Activated CD4-positive, CD25-positive, alpha-beta regulatory T cell treated with anti-CD3 and anti-CD28 coated beads, Interleukin-2, amount 50 U/mL, for 16 hours (primary cell): ENCODE results near the gene PTPRM.

Experiments
- DNase-seq: peaks from one replicate; pipeline ENCODE4 v3.0.0-alpha.2; 2020; ENCODE audit warnings: low read depth, low spot score

PTPRM gene

DNA sequence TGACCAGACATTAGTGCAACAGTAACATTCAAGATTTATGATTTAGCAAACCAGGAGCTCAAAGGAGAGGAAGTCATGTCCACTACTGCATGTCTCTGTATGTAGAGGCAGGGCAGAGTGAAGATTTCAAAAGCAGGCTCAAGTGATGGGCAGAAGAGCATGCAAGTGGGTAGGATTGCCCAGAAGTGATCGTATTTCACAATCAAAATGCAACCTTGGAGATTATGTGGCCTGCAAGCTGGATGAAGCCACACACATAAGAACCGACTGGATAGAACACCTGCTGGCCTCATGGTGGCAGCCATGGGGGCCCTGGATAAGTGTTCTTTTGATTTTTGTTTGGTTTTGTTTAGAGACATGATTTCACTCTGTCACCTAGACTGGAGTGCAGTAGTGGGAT lies 755.4 kb downstream of the PTPRM start:
- DNase-seq = no peak

DNA sequence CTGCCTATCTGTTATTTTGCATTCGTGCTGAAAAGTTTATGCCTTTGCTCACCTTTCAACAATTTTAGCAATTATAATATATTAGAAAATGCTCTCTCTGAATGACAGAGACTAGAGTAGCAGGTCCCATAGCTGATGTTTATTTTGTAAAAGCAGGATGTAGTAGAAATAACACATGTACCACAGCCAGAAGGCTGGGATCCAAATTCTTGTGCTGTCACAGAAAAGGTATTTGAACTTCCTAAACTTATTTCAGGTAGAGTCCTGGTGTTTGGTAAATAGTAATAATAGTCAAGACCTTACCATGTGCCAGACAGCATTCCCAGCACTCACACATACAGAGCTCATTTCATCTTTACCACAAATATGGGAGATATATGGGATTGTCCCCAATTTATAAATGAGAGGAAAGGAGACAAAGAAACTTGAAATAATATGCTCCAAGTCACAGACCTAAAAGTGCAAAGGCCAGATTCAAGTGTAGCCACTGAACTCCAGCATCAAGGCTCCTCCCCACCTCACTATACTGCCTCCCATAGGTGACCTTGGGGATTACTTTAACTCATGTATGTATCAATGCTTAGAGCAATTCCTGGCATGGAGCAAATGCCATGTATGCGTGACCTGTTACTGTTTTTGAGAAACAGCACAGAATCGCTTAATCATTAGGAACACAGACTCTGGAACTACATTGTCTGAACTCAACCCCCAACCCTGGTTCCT lies 757.4 kb downstream of the PTPRM start:
- DNase-seq = no peak

DNA sequence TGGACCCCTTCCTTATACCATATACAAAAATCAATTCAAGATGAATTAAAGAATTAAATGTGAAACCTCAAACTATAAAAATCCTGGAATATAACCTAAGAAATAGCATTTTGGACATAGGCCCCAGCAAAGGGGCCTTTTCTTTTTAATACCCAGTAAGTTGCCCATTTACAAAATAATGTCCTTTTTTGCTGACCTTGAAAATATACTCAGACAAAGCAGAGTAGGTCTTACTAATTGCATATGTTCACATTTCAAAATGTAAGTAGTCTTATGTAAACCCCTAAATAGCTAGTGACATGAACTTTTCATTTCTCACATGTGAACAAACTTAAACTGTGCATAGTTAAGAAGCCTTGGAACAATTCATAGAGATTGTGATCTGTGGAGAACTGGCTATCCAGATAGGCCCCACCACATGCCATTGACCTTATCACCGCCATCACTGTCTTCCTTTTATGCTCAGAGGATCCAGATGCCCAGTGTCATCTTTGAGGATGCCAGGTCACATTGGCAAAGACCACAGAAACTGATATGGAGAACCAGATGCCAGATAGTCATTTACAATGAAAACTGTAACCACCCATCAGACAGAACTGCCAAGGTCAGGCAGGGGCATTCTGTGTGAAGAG lies 759.8 kb downstream of the PTPRM start:
- no peak for DNase-seq

DNA sequence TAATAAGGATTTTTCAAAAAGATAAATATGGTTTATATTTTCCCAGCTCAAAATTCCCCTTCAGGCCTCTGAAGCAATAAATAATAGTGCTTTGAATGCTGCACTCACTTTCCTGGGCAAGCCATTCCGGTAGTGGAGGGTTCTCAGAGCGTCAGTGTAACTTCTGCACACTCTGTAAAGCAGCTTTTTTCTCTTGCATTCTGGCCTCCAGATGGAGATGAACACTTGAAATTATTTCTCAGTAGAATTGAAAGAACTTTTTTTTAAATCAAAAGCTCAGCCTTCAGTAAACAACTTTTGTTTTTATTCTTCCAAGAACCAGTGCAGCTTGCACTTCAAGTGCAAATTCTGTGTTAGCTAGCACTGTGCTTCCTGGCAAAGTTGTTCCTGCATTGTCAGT lies 761.0 kb downstream of the PTPRM start:
- no peak for DNase-seq

DNA sequence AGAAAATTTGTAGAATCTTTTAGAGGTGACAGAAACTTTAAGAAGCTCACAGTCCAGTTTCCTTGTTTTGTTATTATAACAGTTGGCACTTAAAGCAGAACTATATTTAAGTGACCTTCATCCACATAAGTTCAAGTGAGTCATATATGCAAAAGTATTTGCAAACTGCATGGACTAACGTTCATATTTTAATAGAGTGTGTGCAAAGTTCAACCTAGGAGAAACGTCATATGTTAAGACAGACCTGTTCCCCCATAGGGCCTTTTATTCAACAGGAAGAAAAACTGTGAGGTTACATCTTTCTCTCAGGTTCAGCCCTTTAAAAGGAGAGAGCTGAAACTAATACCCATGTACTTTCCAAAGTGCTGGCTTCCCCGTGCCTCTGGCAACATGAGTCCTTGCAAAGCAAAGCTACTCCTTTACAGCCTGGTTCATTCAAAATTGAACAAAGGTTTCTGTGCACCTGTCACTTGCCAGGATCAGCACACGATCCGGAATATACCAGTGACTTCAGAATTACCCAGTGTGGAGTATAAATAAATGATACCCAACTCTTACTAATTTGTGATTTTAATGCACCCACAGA lies 762.2 kb downstream of the PTPRM start:
- no peak for DNase-seq

DNA sequence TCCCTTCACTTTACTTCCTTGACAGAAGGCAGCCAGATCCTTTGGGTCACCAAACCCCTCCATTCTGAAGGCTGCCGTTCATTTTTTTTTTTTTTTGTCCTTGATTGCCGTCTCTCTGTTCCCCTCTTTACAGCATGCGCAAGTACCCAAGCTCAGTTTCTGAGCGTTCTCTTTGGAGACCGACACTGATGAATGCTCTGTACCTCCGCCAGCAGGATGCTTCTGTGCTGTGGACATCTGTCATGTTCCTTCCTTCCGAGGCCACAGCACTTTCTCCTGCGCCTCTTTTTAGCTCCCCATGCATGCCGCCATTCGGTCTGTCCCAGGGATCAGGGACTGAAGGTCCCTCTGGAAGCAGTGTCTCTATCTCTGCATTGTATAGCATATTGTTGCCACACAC lies 763.5 kb downstream of the PTPRM start:
- no peak for DNase-seq

DNA sequence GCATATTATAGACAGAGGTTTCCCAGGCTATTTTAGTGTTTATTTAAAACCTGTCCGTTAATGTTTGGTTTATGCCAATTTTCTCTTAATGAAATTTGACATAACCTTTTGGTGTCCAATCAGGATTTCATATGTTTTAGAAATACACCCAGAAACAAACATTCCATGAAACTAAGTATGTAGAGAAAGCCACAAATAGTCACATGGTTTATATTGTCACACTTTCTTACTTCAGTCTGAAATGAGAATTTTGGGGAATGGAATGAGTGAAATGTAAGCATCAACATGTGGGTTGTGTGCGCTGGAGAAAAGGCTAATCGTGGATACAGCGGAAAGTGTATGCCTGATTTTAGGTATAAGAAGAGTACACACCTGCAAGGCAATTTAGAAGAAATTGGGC lies 765.2 kb downstream of the PTPRM start:
- DNase-seq = no peak

DNA sequence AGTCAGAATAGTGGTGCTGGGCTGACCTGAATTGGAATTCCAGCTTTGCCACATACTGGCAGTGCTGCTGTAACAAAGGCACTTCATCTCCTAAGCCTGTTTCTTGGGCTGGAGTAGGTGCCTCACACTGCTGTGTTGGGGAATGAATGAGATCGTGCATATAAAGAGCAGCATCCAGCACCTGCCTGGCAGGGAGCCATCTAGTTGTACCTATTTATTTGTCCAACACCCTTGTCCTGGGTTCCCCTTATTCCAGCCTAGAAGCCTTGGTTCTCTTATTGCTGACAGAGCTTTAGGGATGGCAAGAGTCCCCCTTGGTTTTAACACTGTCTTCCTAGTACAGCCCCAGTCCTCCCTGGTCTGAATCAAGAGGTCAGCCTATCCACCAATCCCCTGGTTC lies 766.8 kb downstream of the PTPRM start:
- DNase-seq = no peak

DNA sequence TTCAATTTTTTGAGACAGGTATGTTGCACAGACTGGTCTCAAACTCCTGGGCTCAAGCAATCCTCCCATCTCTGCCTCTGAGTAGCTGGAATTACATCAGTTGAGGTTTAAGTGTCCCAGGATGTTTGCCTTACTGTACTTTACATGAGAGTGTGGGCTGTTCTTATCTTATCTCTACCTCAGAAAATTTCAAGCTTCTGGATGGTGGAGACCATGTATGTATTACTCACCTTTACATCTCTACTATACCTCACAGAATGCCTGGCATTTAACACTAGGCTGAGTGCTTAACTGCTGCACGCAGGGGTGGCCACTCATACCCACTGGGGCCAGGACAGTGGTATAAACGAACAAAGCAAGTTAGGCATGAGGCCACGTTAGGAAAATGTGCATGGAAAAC lies 770.1 kb downstream of the PTPRM start:
- no peak for DNase-seq

DNA sequence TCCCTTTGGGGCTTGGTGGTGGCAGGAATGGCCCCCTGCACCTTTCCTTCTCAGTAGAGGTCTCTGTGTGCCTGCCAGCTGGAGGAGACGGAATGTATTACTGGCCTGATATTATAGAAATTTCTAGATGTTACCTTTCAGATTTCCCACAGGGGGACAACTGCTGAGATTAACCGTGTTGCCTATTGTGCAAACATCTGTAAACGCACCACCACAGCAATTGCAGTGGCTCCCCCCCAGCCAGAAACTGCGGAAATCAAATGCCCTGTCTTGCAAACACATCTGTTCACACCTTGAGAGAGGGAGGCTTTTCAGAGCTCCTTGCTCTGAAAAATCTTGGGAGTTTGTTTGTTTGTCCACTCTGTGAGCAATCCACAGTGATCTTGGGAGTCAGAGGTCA lies 772.1 kb downstream of the PTPRM start:
- no peak for DNase-seq

DNA sequence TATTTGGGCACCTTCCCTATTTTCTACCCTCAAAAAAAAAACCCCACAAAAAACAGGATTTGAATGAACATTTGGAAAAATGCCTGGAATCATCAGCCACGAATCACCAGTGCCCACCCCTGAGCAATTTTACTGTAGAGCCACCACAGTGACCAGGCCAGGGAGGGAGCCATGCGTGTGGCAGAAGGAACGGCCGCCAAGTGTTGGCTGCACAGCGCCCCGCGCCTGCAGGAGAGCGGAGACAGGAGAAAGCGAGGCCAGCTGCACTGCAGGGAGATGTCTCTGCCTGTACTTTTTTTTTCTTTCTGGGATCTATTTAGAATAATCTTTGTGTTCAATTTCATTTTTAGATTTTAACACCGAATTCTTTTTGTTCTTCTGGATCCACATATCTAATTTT lies 772.8 kb downstream of the PTPRM start:
- DNase-seq = no peak

DNA sequence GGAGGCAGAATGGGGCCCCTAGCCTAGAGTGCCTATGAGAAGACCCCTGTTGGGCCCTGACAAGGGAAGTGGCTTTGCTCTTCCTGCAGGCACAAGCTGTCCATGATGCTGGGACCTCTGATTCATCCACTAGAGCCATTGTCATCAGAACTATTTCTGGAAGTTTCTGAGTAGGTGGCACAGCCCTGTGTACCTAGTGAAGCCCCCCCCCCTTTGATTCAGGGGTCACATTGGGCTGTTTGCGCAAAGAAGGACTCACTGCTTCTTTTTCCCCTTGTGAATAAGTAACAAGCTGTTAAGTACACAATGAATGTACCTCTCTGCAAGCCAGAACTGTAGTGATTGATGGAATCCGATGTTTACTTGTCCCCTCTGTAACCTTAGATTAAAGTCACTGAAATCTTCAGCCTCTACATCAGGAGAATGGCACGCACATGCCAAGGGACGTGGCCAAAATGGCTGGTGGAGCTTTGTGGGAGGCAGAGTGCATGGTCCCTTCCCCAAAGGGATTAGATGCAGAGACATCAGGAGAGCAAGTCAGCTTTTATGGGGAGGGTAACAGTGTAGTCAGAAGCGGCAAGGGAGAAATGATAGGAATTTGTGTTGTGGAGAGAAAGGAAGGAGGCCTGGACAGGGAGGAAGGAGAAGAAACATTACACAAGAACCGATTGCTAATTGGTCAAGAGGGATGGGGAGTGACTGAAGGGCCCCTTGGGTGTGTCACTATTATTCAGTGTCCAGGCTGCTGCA lies 774.5 kb downstream of the PTPRM start:
- no peak for DNase-seq

DNA sequence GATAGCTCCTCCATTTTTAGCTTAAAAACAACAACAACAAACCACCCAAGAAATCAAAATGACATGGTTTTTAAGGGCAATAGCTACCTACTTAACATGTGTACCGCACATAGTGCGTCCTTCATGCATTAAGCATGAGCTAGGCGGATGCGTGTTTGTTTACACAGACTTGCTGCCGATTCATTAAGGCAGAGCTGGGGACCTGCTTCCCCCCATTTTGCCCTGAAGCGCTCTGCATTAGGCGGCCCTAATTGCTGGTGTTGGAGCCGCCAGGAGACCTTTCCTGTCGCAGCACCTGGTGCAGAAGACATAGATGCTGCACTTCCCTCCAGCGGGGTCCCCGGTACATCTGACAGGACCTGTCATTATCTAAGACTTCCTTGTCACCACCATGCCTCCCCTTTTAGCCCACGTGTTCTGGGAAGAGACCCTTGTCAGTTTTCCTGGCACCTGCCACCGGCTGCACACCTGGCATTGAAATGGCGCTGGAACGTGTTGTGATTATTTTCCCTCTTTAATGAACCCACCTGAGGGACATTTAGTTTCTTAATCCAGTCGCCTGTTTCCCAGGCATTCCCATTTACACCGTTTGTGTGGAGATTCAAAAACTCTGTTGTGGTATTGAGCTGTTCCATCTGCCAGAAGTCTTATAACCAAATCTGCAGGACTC lies 781.1 kb downstream of the PTPRM start:
- DNase-seq = no peak

DNA sequence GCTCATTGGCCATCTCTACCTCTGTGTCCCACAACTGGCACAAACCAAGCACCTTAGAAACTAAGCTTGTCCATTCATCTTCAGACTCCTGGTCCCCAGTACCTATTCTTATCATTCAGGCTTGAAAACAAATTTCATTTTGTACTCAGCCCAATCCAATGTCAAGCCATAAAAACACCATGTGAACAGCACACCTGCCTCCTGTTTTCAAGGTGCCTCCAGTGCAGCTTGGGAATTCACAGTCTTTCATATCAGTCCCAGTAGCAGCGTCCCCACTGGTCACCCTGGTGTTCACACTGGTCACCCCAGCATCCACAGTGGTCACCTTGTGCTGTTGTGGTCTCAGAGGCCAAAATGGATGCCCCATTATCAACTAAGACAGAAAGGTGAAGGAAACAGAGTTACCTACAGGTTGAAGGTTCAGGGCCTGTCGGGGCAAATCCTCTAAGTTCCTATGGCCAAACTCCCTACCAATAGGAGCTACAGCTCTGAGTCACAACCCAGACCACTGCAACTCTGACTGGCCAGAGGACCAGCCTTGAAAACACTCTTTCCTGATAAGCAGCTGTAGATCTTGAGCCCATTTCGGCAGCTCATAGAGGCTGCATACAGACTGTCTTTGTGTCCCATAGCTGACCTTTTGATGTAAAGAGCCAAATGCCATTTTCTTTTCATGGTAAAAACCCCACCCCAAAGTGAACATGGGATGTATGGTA lies 782.6 kb downstream of the PTPRM start:
- no peak for DNase-seq

DNA sequence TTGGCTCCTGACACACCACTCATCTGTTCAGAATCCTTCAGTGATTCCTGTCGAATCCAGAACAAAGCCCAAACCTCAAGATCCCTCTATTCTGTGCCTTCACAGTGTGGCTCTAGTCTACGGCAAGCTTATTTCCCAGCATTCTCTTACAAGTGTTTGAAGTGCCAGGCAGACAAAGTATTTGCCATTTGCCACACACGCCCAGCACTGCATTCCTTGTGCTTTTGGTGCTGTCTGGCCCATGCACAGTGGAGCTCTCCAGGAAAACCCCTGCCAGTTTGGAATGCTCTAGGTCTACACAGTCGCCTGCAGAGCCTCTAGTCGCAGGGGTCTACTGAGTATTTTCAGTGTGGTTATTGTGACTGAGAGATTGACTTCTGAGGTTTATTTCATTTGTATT lies 783.5 kb downstream of the PTPRM start:
- DNase-seq = no peak

DNA sequence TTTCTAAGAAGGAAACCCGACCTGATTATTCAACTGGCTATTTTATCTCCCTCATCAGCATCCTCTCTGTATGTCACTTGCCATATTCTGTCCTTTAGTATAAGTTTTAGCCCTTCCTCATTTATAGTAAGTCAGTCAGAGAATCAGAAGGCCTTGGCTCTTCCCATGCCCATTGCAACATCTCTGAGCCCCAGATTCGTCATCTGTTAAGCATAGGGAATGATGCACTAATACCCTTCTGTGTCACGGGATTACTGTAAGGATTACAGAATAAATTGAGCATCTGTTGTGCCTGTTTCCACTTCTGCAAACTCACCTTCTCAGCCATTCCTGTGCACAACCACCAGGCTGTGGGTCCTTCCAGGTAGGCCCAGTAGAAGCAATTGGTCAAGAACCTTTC lies 784.0 kb downstream of the PTPRM start:
- no peak for DNase-seq

DNA sequence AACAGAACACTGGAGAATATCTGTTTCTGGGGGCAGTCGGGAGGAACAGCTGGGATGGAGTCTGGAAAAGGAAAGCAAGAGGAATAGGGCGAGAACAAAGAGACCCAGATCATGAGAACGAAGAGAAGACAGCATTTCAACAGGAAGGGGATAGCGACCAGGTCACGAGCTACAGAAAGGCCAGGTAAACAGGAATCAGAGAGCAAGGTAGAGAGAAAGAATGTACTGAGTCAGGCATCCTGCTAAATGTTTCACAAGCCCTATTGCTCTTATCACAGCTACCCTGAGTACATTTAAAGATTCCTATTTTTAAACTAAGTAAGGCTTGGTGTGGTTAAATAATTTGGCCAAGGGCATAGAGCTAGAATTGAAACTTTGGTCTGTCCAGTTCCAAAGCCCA lies 787.2 kb downstream of the PTPRM start:
- DNase-seq = no peak

DNA sequence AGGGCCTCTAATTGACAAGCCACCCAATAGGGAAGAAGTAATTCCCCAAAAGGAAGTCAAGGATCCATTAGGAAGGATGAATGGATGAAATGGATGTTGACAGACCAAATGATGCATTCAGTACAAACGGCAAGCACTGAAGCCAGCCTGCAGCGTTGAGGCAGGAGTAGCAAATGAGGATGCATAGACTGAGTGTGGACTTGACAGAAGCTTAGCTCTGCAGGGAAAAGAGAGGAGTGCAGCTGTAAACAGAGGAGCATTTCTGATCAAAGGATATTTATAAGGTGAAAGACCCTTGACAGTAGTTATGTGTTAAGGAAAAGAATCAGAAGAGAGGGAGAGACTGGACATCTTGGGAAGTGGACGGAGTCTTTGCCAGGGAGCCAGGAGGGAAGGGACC lies 788.9 kb downstream of the PTPRM start:
- DNase-seq = no peak

DNA sequence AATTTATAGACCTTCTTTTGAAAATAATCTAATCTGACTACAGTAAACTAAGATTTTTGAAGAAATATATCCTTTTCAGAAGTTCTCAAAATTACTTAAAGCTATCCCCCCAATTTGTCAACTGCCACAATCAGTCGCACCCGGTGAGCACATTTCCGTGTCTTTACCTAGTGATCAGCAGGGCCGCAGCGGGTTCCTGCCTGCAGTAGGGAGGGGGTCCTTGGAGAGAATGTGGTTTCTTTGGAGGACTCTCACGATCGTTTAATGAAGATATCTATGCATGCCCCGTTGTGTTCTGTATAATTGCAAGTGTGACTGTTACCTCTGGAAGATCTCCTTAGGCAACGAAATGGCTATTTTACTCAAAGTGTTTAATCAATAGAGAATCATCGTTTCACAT lies 790.2 kb downstream of the PTPRM start:
- no peak for DNase-seq

DNA sequence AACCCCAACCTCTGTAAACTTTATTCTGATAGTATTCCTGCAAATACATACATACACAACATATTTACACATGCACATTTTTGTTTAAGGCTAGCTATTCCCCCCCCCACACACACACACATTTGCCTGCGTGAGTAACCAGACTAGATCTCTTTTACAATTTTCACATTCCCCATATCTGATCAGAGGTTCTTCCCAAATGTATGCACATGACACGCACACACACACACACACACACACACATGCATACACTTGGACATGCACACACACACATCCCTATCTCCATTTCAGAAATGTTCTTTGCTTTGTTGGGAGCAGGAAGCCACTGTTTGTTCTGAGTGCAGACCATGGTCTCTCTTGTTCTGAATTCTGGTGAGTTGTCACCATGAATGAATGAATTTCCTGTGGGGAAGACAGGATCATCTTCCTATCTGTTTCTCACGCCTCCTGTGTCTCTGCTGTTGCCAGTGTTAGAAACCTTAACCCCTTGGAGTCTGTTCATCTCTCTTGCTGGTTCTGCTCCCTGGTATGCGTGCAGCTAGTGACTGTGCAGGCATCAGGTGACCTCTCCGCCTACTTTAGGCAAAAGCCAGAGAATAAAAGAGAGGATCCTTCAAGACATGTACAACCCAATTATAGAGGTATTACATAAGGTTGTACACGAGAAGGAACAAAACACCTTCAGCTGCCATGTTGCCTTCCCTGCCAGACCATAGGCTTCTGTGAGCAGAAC lies 791.1 kb downstream of the PTPRM start:
- no peak for DNase-seq

DNA sequence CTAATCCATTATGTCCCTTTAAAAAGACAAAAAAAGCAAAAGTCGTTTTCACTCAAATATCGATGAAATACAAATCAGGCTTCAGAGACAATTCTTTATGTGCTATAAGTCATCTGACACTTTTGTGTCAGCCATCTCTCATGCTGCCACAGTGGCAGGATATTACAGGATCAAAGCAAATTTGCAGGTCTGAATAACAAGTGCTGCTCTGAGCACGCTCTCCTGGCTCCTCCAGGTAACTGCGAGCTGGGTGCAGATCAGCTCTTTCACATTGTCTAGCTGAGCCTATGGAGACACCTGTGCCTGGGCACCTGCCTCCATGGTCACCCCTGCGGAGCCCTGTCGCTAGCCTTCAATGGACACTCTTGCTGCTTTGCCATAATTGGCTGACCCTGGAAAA lies 792.0 kb downstream of the PTPRM start:
- no peak for DNase-seq
